Measurements from ENCODE around the gene MFAP1.

The MFAP1 gene

DNA sequence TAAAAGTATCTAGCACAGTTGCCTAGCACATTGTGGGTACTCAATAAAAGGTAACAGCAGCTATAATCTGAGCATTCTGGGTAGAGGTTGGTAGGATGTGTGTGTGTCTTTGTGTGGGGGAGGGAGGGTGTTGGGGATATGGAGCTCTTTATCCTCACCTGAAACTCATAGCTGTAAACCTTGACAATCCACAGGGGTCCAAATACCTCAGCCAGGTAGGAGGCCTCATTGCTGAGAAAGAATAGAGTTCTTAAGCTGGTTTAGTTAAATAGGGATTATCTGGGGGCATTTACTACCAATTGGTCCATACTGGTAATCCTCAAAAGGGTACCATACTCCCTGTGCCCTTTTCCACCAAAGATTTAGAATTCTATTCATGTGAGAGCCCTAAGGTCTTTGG lies 28.5 kb downstream of the MFAP1 start:
- Histone ChIP-seq H3K36me3 (ENCODE audit: insufficient read depth) (no peaks in the 10 kb centered on the region), H4K20me1 (ENCODE audit: insufficient read depth) (no peaks in the 10 kb centered on the region)

DNA sequence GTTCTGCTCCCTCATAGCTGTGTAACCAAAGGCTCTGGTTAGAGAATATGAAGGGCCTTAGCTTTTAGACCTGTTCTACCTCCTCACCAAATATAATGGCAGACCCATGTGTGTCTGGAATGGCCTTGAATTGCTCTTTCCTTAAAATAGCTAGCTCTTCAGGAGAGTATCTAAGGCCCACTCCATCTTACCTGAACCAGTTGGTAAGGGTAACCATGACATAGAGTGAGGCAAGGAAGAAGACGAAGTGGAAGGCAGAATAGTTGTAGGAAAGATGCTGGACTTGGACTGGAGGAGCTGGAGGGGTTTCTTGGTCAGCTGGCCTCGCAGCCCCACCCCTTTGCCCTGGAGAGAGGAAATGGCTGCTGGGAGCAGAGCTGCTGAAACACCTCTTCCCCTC lies 29.3 kb downstream of the MFAP1 start:
- no peak overlapping the region for H2AFZ ChIP-seq (ENCODE audit: low read depth)
- no peaks in the 10 kb centered on the region for H4K20me1 ChIP-seq (ENCODE audit: insufficient read depth)
- no peak overlapping the region for H3K4me2 ChIP-seq
- H3K4me3 ChIP-seq (IDR thresholded peaks at IDR 0.05; ENCODE audit: insufficient read depth, low read depth, low read length) = no peak overlapping the region
- H3K27ac ChIP-seq = no peak overlapping the region
- no peak overlapping the region for H3K9ac ChIP-seq
- TF ChIP-seq, protein P1, sequence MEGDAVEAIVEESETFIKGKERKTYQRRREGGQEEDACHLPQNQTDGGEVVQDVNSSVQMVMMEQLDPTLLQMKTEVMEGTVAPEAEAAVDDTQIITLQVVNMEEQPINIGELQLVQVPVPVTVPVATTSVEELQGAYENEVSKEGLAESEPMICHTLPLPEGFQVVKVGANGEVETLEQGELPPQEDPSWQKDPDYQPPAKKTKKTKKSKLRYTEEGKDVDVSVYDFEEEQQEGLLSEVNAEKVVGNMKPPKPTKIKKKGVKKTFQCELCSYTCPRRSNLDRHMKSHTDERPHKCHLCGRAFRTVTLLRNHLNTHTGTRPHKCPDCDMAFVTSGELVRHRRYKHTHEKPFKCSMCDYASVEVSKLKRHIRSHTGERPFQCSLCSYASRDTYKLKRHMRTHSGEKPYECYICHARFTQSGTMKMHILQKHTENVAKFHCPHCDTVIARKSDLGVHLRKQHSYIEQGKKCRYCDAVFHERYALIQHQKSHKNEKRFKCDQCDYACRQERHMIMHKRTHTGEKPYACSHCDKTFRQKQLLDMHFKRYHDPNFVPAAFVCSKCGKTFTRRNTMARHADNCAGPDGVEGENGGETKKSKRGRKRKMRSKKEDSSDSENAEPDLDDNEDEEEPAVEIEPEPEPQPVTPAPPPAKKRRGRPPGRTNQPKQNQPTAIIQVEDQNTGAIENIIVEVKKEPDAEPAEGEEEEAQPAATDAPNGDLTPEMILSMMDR (conservative IDR thresholded peaks at IDR 0.05; ENCODE audit: low read depth, low read length) = no peak
- H3K36me3 ChIP-seq (ENCODE audit: insufficient read depth) = no peaks in the 10 kb centered on the region
- H3K79me2 ChIP-seq (ENCODE audit: insufficient read depth, low read depth) = peaks cover 25% of the 10 kb centered on the region
- H3K4me1 ChIP-seq (ENCODE audit: low read depth, poor library complexity, severe bottlenecking) = peaks cover 19% of the 10 kb centered on the region
- no peaks in the 10 kb centered on the region for H3K27me3 ChIP-seq (ENCODE audit: insufficient read depth, low read depth)

More for the DNA sequence above, 28.5 kb downstream of the MFAP1 start:
- peaks cover 21% of the 10 kb centered on the region for H3K4me1 ChIP-seq (ENCODE audit: low read depth, poor library complexity, severe bottlenecking)
- H3K27ac ChIP-seq = no peak overlapping the region
- no peak overlapping the region for H3K4me3 ChIP-seq (IDR thresholded peaks at IDR 0.05; ENCODE audit: insufficient read depth, low read depth, low read length)
- H3K27me3 ChIP-seq (ENCODE audit: insufficient read depth, low read depth) = no peaks in the 10 kb centered on the region
- no peak overlapping the region for H2AFZ ChIP-seq (ENCODE audit: low read depth)
- TF ChIP-seq, protein P1 (conservative IDR thresholded peaks at IDR 0.05; ENCODE audit: low read depth, low read length) = no peak
- H3K9ac ChIP-seq = no peak overlapping the region
- peaks cover 30% of the 10 kb centered on the region for H3K79me2 ChIP-seq (ENCODE audit: insufficient read depth, low read depth)
- no peak overlapping the region for H3K4me2 ChIP-seq

DNA sequence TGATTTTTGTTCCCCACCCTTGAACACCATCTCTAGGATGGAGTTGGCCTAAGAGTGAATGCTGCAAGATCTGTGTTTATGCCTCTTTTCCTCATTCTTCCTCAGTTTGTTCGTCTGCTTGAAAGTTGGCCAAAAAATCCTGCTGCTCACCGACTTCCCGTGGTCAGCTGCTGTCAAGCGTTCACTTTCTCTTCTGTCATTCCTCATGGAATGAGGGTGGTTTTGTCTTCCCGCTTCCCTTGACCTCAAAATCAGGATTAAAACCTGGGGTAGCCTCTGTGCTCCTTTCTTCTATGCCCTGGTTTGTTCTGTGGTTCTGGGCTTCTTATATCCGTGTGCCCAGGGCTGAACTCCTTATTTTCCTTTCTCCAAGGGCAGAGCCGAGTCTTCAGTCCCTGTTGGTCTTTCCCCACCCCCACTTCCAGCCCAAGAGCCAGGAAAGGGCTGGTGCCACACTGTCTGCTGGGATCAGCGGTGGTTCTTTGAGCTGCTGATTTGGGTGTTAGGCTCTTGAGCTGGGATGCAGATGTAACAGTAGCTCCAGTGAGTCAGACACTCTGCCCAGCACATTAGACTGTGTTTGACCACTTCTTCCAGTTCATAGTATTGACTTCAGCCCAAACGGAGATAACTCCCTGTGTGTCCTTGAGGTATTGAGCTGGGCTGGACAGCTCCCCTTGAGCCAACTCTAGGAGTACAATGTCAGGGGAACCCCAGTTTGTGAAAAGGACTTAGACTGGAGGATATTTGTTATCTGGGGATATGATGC lies 30.0 kb downstream of the MFAP1 start:
- TF ChIP-seq, protein P1 (conservative IDR thresholded peaks at IDR 0.05; ENCODE audit: low read depth, low read length) = no peak
- H3K4me2 ChIP-seq = no peak overlapping the region
- no peaks in the 10 kb centered on the region for H4K20me1 ChIP-seq (ENCODE audit: insufficient read depth)
- no peak overlapping the region for H3K27ac ChIP-seq
- no peaks in the 10 kb centered on the region for H3K36me3 ChIP-seq (ENCODE audit: insufficient read depth)
- no peaks in the 10 kb centered on the region for H3K27me3 ChIP-seq (ENCODE audit: insufficient read depth, low read depth)
- H3K4me3 ChIP-seq (IDR thresholded peaks at IDR 0.05; ENCODE audit: insufficient read depth, low read depth, low read length) = no peak overlapping the region
- H3K9ac ChIP-seq = no peak overlapping the region
- H2AFZ ChIP-seq (ENCODE audit: low read depth) = no peak overlapping the region
- H3K4me1 ChIP-seq (ENCODE audit: low read depth, poor library complexity, severe bottlenecking) = peaks cover 16% of the 10 kb centered on the region
- peaks cover 25% of the 10 kb centered on the region for H3K79me2 ChIP-seq (ENCODE audit: insufficient read depth, low read depth)

DNA sequence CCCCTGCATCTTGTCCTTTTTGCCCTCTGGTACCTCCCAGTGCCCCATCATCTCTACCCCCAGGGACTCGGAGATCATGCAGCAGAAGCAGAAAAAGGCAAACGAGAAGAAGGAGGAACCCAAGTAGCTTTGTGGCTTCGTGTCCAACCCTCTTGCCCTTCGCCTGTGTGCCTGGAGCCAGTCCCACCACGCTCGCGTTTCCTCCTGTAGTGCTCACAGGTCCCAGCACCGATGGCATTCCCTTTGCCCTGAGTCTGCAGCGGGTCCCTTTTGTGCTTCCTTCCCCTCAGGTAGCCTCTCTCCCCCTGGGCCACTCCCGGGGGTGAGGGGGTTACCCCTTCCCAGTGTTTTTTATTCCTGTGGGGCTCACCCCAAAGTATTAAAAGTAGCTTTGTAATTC lies 30.8 kb downstream of the MFAP1 start:
- H4K20me1 ChIP-seq (ENCODE audit: insufficient read depth) = no peaks in the 10 kb centered on the region
- H3K4me1 ChIP-seq (ENCODE audit: low read depth, poor library complexity, severe bottlenecking) = peaks cover 20% of the 10 kb centered on the region
- peaks cover 25% of the 10 kb centered on the region for H3K79me2 ChIP-seq (ENCODE audit: insufficient read depth, low read depth)
- no peak overlapping the region for H2AFZ ChIP-seq (ENCODE audit: low read depth)
- H3K4me3 ChIP-seq (IDR thresholded peaks at IDR 0.05; ENCODE audit: insufficient read depth, low read depth, low read length) = no peak overlapping the region
- TF ChIP-seq, protein P1 (conservative IDR thresholded peaks at IDR 0.05; ENCODE audit: low read depth, low read length) = no peak
- H3K9ac ChIP-seq = no peak overlapping the region
- peak overlapping the region; percentile 89 for H3K4me2 ChIP-seq
- H3K27ac ChIP-seq = no peak overlapping the region
- no peaks in the 10 kb centered on the region for H3K36me3 ChIP-seq (ENCODE audit: insufficient read depth)
- H3K27me3 ChIP-seq (ENCODE audit: insufficient read depth, low read depth) = no peaks in the 10 kb centered on the region

Data from KMS-11 (cell line).